ENCODE data around the gene CENPQ. TPM values are rescaled to one million over a fixed set of nuclear protein-coding genes. Genes with fewer than 3 reads are reported as not detected.
A peak's percentile ranks its signal among the peaks of the same experiment; 100 is the strongest.

CENPQ gene
- total RNA-seq, 1 donor from 2014 or later: 48.8 TPM

DNA sequence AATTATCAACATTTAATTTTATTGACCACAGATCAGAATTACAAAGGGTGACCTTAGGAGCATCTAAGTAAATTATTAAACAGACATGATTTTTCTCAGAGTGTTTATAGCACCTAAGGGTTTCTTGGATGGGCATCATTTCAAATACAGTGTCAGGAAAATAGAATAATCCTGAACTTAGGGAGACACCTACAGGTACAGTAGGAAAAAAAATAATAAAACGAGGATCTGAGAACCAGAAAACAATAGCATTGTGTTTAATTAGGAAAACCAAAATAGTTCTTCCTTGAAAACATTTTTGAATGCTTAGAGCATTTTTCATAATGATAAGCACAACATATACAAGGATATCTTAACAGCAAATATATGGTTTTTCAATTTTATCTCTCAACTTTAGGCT, 39.4 kb upstream of the CENPQ start:
- H3K4me2 ChIP-seq: no peak overlapping the region
- H3K79me2 ChIP-seq (ENCODE audit: low read depth): no peaks in the 10 kb centered on the region
- no peaks in the 10 kb centered on the region for H3K4me1 Mint-ChIP-seq
- H3K27ac ChIP-seq: no peak overlapping the region
- no peak overlapping the region for H3K9ac ChIP-seq
- H3K4me3 Mint-ChIP-seq: no peak overlapping the region
- H3K27me3 ChIP-seq: no peaks in the 10 kb centered on the region
- no peaks in the 10 kb centered on the region for H3K36me3 ChIP-seq
- no peaks in the 10 kb centered on the region for H3K4me1 ChIP-seq
- H3K27me3 Mint-ChIP-seq (ENCODE audit: insufficient read depth, low read depth): no peaks in the 10 kb centered on the region
- H3F3A ChIP-seq (ENCODE audit: low read depth): no peaks in the 10 kb centered on the region
- no peaks in the 10 kb centered on the region for H4K20me1 ChIP-seq (ENCODE audit: low read depth)
- no peaks in the 10 kb centered on the region for H3K9me3 ChIP-seq (ENCODE audit: low read depth)
- H3K27ac Mint-ChIP-seq: no peak overlapping the region
- H3K4me3 ChIP-seq: no peak overlapping the region
- H2AFZ ChIP-seq (replicated peaks): no peak overlapping the region
- TF ChIP-seq EZH2phosphoT487 (IDR thresholded peaks at IDR 0.05): no peak
- TF ChIP-seq, protein P1, sequence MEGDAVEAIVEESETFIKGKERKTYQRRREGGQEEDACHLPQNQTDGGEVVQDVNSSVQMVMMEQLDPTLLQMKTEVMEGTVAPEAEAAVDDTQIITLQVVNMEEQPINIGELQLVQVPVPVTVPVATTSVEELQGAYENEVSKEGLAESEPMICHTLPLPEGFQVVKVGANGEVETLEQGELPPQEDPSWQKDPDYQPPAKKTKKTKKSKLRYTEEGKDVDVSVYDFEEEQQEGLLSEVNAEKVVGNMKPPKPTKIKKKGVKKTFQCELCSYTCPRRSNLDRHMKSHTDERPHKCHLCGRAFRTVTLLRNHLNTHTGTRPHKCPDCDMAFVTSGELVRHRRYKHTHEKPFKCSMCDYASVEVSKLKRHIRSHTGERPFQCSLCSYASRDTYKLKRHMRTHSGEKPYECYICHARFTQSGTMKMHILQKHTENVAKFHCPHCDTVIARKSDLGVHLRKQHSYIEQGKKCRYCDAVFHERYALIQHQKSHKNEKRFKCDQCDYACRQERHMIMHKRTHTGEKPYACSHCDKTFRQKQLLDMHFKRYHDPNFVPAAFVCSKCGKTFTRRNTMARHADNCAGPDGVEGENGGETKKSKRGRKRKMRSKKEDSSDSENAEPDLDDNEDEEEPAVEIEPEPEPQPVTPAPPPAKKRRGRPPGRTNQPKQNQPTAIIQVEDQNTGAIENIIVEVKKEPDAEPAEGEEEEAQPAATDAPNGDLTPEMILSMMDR (IDR thresholded peaks at IDR 0.05): peak; percentile 31
- H3K9me3 Mint-ChIP-seq: no peaks in the 10 kb centered on the region
- H3K36me3 Mint-ChIP-seq: no peaks in the 10 kb centered on the region
- no peak for DNase-seq (ENCODE audit: low spot score)

DNA sequence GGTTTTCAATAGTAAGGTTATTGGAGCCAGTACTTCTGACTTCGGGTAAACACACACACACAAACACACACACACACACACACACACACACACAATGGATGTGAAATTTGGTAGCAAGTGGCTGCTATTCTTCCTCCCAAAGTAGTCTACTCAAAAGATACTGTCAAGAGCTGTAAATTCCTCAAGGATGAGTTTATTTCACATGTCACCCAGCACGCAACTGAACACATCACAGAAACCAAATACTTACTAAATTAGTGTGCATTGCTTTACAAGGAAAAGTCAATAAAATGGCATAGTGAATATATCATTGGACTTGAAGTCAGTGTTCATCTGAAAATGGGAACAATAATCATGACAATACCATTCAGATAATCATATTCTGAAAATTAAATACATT, 33.0 kb upstream of the CENPQ start:
- Histone ChIP-seq H2AFZ (replicated peaks) (no peak overlapping the region), H3K9me3 (ENCODE audit: low read depth) (no peaks in the 10 kb centered on the region), H4K20me1 (ENCODE audit: low read depth) (no peaks in the 10 kb centered on the region), H3K4me3 (no peak overlapping the region), H3F3A (ENCODE audit: low read depth) (no peaks in the 10 kb centered on the region), H3K4me1 (no peaks in the 10 kb centered on the region), H3K27me3 (no peaks in the 10 kb centered on the region), H3K36me3 (peaks cover 10% of the 10 kb centered on the region), H3K9ac (no peak overlapping the region), H3K4me2 (no peak overlapping the region), H3K79me2 (ENCODE audit: low read depth) (no peaks in the 10 kb centered on the region), H3K27ac (no peak overlapping the region)
- Mint-ChIP-seq H3K27me3 (ENCODE audit: insufficient read depth, low read depth) (no peaks in the 10 kb centered on the region), H3K36me3 (peaks cover 16% of the 10 kb centered on the region), H3K4me1 (no peaks in the 10 kb centered on the region), H3K9me3 (no peaks in the 10 kb centered on the region), H3K4me3 (no peak overlapping the region), H3K27ac (no peak overlapping the region)
- no peak for TF ChIP-seq EZH2 (IDR thresholded peaks at IDR 0.05)
- TF ChIP-seq, protein P1 (IDR thresholded peaks at IDR 0.05): no peak
- no peak for TF ChIP-seq EZH2phosphoT487 (IDR thresholded peaks at IDR 0.05)
- no peak for DNase-seq (ENCODE audit: low spot score)

DNA sequence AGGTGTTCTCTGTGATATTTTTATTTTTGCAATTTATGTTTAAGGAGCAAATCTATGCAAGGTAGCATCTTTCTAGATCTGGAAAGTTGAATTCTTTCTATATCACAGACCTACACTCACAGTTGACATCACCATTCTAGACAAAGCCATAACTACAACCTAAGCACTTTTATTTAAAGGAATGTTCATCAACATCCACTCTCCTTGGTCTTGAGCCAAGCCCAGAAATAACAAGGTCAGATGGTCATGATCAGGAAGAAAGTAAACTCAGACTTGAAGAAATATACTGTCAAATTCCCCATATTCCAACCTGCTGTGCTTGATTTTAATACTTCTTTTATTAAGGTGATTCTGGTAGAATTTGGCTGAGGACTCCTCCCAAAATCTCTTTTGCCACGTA, 32.3 kb upstream of the CENPQ start:
- H3K4me3 Mint-ChIP-seq: no peak overlapping the region
- TF ChIP-seq, protein P1 (IDR thresholded peaks at IDR 0.05): no peak
- TF ChIP-seq EZH2 (IDR thresholded peaks at IDR 0.05) (no peak), EZH2phosphoT487 (IDR thresholded peaks at IDR 0.05) (no peak)
- H3K79me2 ChIP-seq (ENCODE audit: low read depth): no peaks in the 10 kb centered on the region
- no peaks in the 10 kb centered on the region for H3K4me1 ChIP-seq
- DNase-seq (ENCODE audit: low spot score): no peak
- no peaks in the 10 kb centered on the region for H3K4me1 Mint-ChIP-seq
- no peak overlapping the region for H3K27ac Mint-ChIP-seq
- no peaks in the 10 kb centered on the region for H3F3A ChIP-seq (ENCODE audit: low read depth)
- H3K9me3 ChIP-seq (ENCODE audit: low read depth): no peaks in the 10 kb centered on the region
- H3K4me2 ChIP-seq: no peak overlapping the region
- no peaks in the 10 kb centered on the region for H3K27me3 Mint-ChIP-seq (ENCODE audit: insufficient read depth, low read depth)
- H3K27me3 ChIP-seq: no peaks in the 10 kb centered on the region
- H2AFZ ChIP-seq (replicated peaks): no peak overlapping the region
- H3K36me3 Mint-ChIP-seq: peaks cover 16% of the 10 kb centered on the region
- H3K4me3 ChIP-seq: no peak overlapping the region
- peaks cover 10% of the 10 kb centered on the region for H3K36me3 ChIP-seq
- H3K9me3 Mint-ChIP-seq: no peaks in the 10 kb centered on the region
- no peak overlapping the region for H3K9ac ChIP-seq
- no peak overlapping the region for H3K27ac ChIP-seq
- H4K20me1 ChIP-seq (ENCODE audit: low read depth): no peaks in the 10 kb centered on the region

DNA sequence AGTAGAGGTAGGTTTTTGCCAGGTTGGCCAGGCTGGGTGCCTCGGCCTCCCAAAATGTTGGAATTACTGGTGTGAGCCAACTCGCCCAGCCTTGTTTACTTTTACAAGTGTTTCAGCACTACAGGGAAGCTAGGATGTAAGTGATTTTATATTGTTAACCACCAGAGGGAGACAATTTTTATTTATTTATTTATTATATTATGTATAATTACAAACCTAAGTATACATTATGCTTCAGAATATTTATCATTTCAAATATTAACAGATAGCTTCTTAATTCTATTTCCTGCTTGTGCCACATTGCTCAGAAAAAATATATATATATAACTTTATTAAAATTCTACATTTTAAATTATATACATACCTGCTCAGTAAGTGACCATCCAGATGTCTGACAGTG, 9.9 kb upstream of the CENPQ start:
- no peak overlapping the region for H3K27ac Mint-ChIP-seq
- TF ChIP-seq, protein P1 (IDR thresholded peaks at IDR 0.05): peak; percentile 47
- no peak for TF ChIP-seq EZH2 (IDR thresholded peaks at IDR 0.05)
- Histone ChIP-seq H3K36me3 (no peaks in the 10 kb centered on the region), H3K27me3 (no peaks in the 10 kb centered on the region), H3K4me3 (no peak overlapping the region), H3K9me3 (ENCODE audit: low read depth) (no peaks in the 10 kb centered on the region), H3K79me2 (ENCODE audit: low read depth) (no peaks in the 10 kb centered on the region), H4K20me1 (ENCODE audit: low read depth) (no peaks in the 10 kb centered on the region), H2AFZ (replicated peaks) (no peak overlapping the region), H3K4me1 (no peaks in the 10 kb centered on the region), H3F3A (ENCODE audit: low read depth) (no peaks in the 10 kb centered on the region), H3K9ac (no peak overlapping the region), H3K27ac (no peak overlapping the region), H3K4me2 (no peak overlapping the region)
- H3K27me3 Mint-ChIP-seq (ENCODE audit: insufficient read depth, low read depth): no peaks in the 10 kb centered on the region
- no peaks in the 10 kb centered on the region for H3K4me1 Mint-ChIP-seq
- no peak for DNase-seq (ENCODE audit: low spot score)
- H3K36me3 Mint-ChIP-seq: no peaks in the 10 kb centered on the region
- H3K9me3 Mint-ChIP-seq: no peaks in the 10 kb centered on the region
- H3K4me3 Mint-ChIP-seq: no peak overlapping the region
